Measurements from ENCODE around the gene ATXN8OS.

ATXN8OS gene

DNA sequence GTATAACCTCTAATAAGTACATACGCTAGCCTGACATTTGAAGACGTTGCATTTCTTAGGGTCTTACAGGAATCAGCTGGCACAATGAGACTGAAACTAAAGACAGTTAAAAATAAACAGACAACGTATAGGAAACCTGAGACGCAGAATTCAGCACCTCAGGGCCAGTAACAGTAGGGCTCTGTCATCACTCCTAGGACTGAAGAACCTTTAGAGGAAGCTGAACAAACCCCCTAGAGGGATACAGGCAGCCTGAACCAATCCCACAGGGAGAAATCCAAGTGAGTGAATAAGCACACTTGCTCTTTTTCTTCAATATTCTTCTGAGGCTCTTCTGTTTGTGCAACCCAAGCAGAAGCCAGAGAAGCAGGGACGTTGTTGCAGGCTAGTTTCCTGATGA lies 54.5 kb downstream of the ATXN8OS start:
- H3K4me1 Mint-ChIP-seq (ENCODE audit: low read depth in 2 of 2): no peaks in the 10 kb centered on the region
- ATAC-seq (replicated peaks): no peak

GRCh38 chr13:70170689-70171088 lies 63.1 kb downstream of the ATXN8OS start:
- ATAC-seq (replicated peaks) (no peak), DNase-seq (no peak)
- Mint-ChIP-seq H3K27ac (no peak overlapping the region), H3K36me3 (ENCODE audit: insufficient read depth) (no peaks in the 10 kb centered on the region), H3K27me3 (no peaks in the 10 kb centered on the region), H3K9me3 (peaks cover 11 to 18% of the 10 kb centered on the region in 2 donors), H3K4me3 (no peak overlapping the region), H3K4me1 (ENCODE audit: low read depth in 2 of 2) (no peaks in the 10 kb centered on the region)

More for the DNA sequence above, 54.5 kb downstream of the ATXN8OS start:
- Mint-ChIP-seq H3K9me3 (peaks cover 0 to 8% of the 10 kb centered on the region in 2 donors), H3K36me3 (ENCODE audit: insufficient read depth) (no peaks in the 10 kb centered on the region), H3K27me3 (no peaks in the 10 kb centered on the region), H3K27ac (no peak overlapping the region), H3K4me3 (no peak overlapping the region)
- no peak for DNase-seq

DNA sequence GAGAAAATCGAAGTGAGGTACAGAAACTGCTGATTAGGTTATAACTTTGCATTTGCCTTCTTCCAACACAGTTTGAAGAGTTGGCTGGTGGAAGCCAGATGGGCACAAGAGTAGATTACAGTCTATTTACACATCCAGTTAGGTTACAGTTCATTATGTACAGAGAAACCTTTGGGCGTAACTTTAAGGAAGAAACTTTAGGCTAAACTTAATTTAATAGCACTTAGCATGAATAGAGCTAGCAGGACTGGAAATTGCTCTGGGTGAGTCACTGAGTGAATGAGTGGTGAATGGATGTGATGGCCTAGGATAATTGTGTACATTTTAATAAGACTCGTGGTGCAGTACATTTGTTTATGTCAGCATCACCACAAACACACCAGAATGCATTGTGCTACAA lies 63.5 kb downstream of the ATXN8OS start:
- H3K27ac Mint-ChIP-seq: no peak overlapping the region
- no peaks in the 10 kb centered on the region for H3K36me3 Mint-ChIP-seq (ENCODE audit: insufficient read depth)
- H3K27me3 Mint-ChIP-seq: no peaks in the 10 kb centered on the region
- H3K4me3 Mint-ChIP-seq: no peak overlapping the region
- ATAC-seq (replicated peaks) (no peak), DNase-seq (no peak)
- H3K4me1 Mint-ChIP-seq (ENCODE audit: low read depth in 2 of 2): no peaks in the 10 kb centered on the region
- H3K9me3 Mint-ChIP-seq: peaks cover 11 to 18% of the 10 kb centered on the region in 2 donors

GRCh38 chr13:70172946-70173597 lies 65.4 kb downstream of the ATXN8OS start:
- Mint-ChIP-seq H3K9me3 (peaks cover 11 to 17% of the 10 kb centered on the region in 2 donors), H3K4me3 (no peak overlapping the region), H3K27me3 (no peaks in the 10 kb centered on the region), H3K36me3 (ENCODE audit: insufficient read depth) (no peaks in the 10 kb centered on the region), H3K4me1 (ENCODE audit: low read depth in 2 of 2) (no peaks in the 10 kb centered on the region), H3K27ac (no peak overlapping the region)
- ATAC-seq (replicated peaks) (no peak), DNase-seq (no peak)

GRCh38 chr13:70173598-70173959 lies 66.0 kb downstream of the ATXN8OS start:
- Mint-ChIP-seq H3K36me3 (ENCODE audit: insufficient read depth) (no peaks in the 10 kb centered on the region), H3K27ac (no peak overlapping the region), H3K4me1 (ENCODE audit: low read depth in 2 of 2) (no peaks in the 10 kb centered on the region), H3K9me3 (peaks cover 8 to 12% of the 10 kb centered on the region in 2 donors), H3K4me3 (no peak overlapping the region), H3K27me3 (no peaks in the 10 kb centered on the region)
- DNase-seq: no peak
- no peak for ATAC-seq (replicated peaks)

GRCh38 chr13:70178346-70178745 lies 70.7 kb downstream of the ATXN8OS start:
- ATAC-seq (replicated peaks): no peak
- Mint-ChIP-seq H3K27me3 (no peaks in the 10 kb centered on the region), H3K27ac (no peak overlapping the region), H3K9me3 (peaks cover 4 to 7% of the 10 kb centered on the region in 2 donors), H3K4me1 (ENCODE audit: low read depth in 2 of 2) (no peaks in the 10 kb centered on the region), H3K4me3 (no peak overlapping the region), H3K36me3 (ENCODE audit: insufficient read depth) (no peaks in the 10 kb centered on the region)
- DNase-seq: no peak

Data from effector memory CD8-positive, alpha-beta T cell (primary cell).